ENCODE measurements around the gene RAVER1. TPM values are rescaled to one million over a fixed set of nuclear protein-coding genes. Genes with fewer than 3 reads are reported as not detected.

RAVER1 gene
- total and polyA plus RNA-seq, 2 donors (not counting 1 experiment from before 2014, with no cell fraction given) = 21.0 to 62.7 TPM

DNA sequence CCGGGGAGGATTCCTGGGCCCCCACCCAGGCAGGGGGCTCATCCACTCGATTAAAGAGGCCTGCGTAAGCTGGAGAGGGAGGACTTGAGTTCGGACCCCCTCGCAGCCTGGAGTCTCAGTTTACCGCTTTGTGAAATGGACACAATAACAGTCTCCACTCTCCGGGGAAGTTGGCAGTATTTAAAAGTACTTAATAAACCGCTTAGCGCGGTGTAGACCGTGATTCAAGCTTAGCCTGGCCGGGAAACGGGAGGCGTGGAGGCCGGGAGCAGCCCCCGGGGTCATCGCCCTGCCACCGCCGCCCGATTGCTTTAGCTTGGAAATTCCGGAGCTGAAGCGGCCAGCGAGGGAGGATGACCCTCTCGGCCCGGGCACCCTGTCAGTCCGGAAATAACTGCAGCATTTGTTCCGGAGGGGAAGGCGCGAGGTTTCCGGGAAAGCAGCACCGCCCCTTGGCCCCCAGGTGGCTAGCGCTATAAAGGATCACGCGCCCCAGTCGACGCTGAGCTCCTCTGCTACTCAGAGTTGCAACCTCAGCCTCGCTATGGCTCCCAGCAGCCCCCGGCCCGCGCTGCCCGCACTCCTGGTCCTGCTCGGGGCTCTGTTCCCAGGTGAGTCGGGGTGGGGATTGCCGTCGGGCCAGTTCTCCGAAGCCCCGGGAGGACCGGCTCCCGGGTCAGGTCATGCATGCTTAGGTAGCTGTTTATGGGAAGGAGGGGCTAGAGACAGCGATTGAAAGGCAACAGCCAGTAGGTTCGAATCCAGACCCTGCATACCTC is 62.5 kb downstream of the RAVER1 start, which contains the start of gene ICAM1:
Gene ICAM1 (plus strand): TSS at position 505 of the 779 bp plus-strand sequence. CDS start 40 bp downstream, at position 545.
- WGBS (ENCODE audit: insufficient coverage) = under 1% methylated on average over 49 of the region's 51 CpGs
- ChIA-PET CTCF (interaction anchor here (0.6 to 9.2 kb wide), 30 partner anchors 9 to 371 kb away, joined by 3 to 570 read pairs (median 4); partner anchors contain the start of genes CDC37, ICAM4, ICAM5 and KRI1), POLR2A (interaction anchor here (0.6 to 3.5 kb wide), 14 partner anchors 9 to 373 kb away, joined by 3 to 32 read pairs (median 4); partner anchors contain the start of genes ICAM4, ICAM5, RAVER1 and TYK2)
- Histone ChIP-seq H3K79me2 (ENCODE audit: control insufficient read depth, insufficient read depth, low read length) (peaks cover 3% of the 10 kb centered on the region), H3K9me3 (ENCODE audit: control extremely low read depth in 1 of 3, control insufficient read depth in 2 of 3, insufficient read depth in 1 of 3, low read length in 2 of 3) (no peaks in the 10 kb centered on the region), H3K27me3 (replicated peaks in 1 of 4; ENCODE audit: control extremely low read depth in 1 of 4, control insufficient read depth in 3 of 4, insufficient read depth in 4 of 4, low read length in 3 of 4) (no peaks in the 10 kb centered on the region), H2AFZ (ENCODE audit: insufficient read depth, low read depth, low read length, poor library complexity, severe bottlenecking) (peak within 1 kb of the TSS; percentile 12), H3K4me3 (ENCODE audit: control extremely low read depth in 1 of 5, extremely low read depth in 1 of 5, insufficient read depth in 1 of 5, low read depth in 2 of 5, low read length in 4 of 5) (peak within 1 kb of the TSS; percentile 41 to 72 (median 56)), H4K20me1 (ENCODE audit: control insufficient read depth, insufficient read depth, low read length, poor library complexity, severe bottlenecking) (no peaks in the 10 kb centered on the region), H3K36me3 (replicated peaks in 1 of 2; ENCODE audit: control extremely low read depth in 1 of 2, control insufficient read depth in 1 of 2, extremely low read depth in 1 of 2, insufficient read depth in 2 of 2, low read length in 1 of 2) (peaks cover 0 to 5% of the 10 kb centered on the region in 2 experiments), H3K4me2 (replicated peaks; ENCODE audit: low read depth, low read length, poor library complexity, severe bottlenecking) (peak within 1 kb of the TSS; percentile 84), H3K4me1 (ENCODE audit: control insufficient read depth in 2 of 2, insufficient read depth in 2 of 2, low read length in 2 of 2) (peaks cover 13 to 35% of the 10 kb centered on the region in 2 donors), H3K9ac (ENCODE audit: low read length) (peak within 1 kb of the TSS; percentile 74), H3K27ac (ENCODE audit: low read length in 2 of 2) (peak within 1 kb of the TSS; percentile 90 to 97)
- intact Hi-C loops (cut with micrococcal nuclease) = loop anchor here (1.0 to 2.0 kb wide), 6 partner anchors 16 to 110 kb away; partner anchors contain the start of genes FDX2, ICAM4, RAVER1 and TYK2
- H3K27ac Mint-ChIP-seq = peak within 1 kb of the TSS; percentile 94
- no peaks in the 10 kb centered on the region for H3K27me3 Mint-ChIP-seq
- no peak for TF ChIP-seq EZH2 (IDR thresholded peaks at IDR 0.05; ENCODE audit: borderline replicate concordance, insufficient read depth, low read depth, low read length, poor library complexity, severe bottlenecking)
- TF ChIP-seq, protein P1, sequence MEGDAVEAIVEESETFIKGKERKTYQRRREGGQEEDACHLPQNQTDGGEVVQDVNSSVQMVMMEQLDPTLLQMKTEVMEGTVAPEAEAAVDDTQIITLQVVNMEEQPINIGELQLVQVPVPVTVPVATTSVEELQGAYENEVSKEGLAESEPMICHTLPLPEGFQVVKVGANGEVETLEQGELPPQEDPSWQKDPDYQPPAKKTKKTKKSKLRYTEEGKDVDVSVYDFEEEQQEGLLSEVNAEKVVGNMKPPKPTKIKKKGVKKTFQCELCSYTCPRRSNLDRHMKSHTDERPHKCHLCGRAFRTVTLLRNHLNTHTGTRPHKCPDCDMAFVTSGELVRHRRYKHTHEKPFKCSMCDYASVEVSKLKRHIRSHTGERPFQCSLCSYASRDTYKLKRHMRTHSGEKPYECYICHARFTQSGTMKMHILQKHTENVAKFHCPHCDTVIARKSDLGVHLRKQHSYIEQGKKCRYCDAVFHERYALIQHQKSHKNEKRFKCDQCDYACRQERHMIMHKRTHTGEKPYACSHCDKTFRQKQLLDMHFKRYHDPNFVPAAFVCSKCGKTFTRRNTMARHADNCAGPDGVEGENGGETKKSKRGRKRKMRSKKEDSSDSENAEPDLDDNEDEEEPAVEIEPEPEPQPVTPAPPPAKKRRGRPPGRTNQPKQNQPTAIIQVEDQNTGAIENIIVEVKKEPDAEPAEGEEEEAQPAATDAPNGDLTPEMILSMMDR (IDR thresholded peaks at IDR 0.05) = no peak
- DNase-seq = peak; percentile 92
- H3K4me3 Mint-ChIP-seq = peak within 1 kb of the TSS; percentile 88
- no peaks in the 10 kb centered on the region for H3K9me3 Mint-ChIP-seq (ENCODE audit: insufficient read depth)
- H3K4me1 Mint-ChIP-seq = peaks cover 35% of the 10 kb centered on the region
- peak; percentile 39 for ATAC-seq (ENCODE audit: low read depth)
